Activated B cell treated with CpG ODN at 0.5 μM for 24 hours (primary cell): ENCODE results near the gene MYZAP. TPM values are rescaled to one million over a fixed set of nuclear protein-coding genes. Genes with fewer than 3 reads are reported as not detected.

ENCODE experiments used
- ATAC-seq: fragments of 200-7000 bp; cut with Tn5 transposase; one replicate; pipeline ENCODE4 v1.10.0; 2021; ENCODE audit warnings: low read depth, mild to moderate bottlenecking, moderate library complexity
- CTCF ChIA-PET: fragments of 350-600 bp; sonication (Branson Sonifier 250); formaldehyde crosslinking; loops from one replicate; lab custom pipeline; 2021; ENCODE audit warnings: antibody characterized with exemption; lab: Charles Lee
- POLR2A ChIA-PET: fragments of 350-600 bp; sonication (Branson Sonifier 250); formaldehyde crosslinking; loops from one replicate; lab custom pipeline; 2021; ENCODE audit warnings: antibody characterized with exemption; lab: Charles Lee
- DNase-seq: peaks from one replicate; pipeline ENCODE4 v3.0.0; 2022
- H3K27ac Mint-ChIP-seq: one replicate; pipeline ENCODE4 v1.8.0; 2020; ENCODE audit warnings: mixed read lengths
- H3K27me3 Mint-ChIP-seq: one replicate; pipeline ENCODE4 v1.8.0; 2021; ENCODE audit warnings: mixed read lengths
- H3K36me3 Mint-ChIP-seq: one replicate; pipeline ENCODE4 v1.8.0; 2021; ENCODE audit warnings: low read depth, mixed read lengths
- H3K4me1 Mint-ChIP-seq: one replicate; pipeline ENCODE4 v1.8.0; 2021; ENCODE audit warnings: mixed read lengths
- H3K4me3 Mint-ChIP-seq: one replicate; pipeline ENCODE4 v1.8.0; 2020; ENCODE audit warnings: mild to moderate bottlenecking, mixed read lengths
- H3K9me3 Mint-ChIP-seq: one replicate; pipeline ENCODE4 v1.8.0; 2020; ENCODE audit warnings: mixed read lengths
- intact Hi-C: fragments of 100-400 bp; cut with micrococcal nuclease; formaldehyde crosslinking; loops from one replicate; pipeline ENCODE4 v1.15.1; 2024
- total RNA-seq: library from RNA; stranded (reverse); gene quantifications from 2 replicates; pipeline ENCODE4 v1.2.3, GENCODE V29; 2022
- TF ChIP-seq, protein P1 (sequence below): fragments of 200-600 bp; IDR thresholded peaks from one replicate; pipeline ENCODE4 v1.8.0; 2022; ENCODE audit warnings: antibody characterized with exemption, mild to moderate bottlenecking

The MYZAP gene
- total RNA-seq, 1 donor from 2014 or later: 1.00 TPM

DNA sequence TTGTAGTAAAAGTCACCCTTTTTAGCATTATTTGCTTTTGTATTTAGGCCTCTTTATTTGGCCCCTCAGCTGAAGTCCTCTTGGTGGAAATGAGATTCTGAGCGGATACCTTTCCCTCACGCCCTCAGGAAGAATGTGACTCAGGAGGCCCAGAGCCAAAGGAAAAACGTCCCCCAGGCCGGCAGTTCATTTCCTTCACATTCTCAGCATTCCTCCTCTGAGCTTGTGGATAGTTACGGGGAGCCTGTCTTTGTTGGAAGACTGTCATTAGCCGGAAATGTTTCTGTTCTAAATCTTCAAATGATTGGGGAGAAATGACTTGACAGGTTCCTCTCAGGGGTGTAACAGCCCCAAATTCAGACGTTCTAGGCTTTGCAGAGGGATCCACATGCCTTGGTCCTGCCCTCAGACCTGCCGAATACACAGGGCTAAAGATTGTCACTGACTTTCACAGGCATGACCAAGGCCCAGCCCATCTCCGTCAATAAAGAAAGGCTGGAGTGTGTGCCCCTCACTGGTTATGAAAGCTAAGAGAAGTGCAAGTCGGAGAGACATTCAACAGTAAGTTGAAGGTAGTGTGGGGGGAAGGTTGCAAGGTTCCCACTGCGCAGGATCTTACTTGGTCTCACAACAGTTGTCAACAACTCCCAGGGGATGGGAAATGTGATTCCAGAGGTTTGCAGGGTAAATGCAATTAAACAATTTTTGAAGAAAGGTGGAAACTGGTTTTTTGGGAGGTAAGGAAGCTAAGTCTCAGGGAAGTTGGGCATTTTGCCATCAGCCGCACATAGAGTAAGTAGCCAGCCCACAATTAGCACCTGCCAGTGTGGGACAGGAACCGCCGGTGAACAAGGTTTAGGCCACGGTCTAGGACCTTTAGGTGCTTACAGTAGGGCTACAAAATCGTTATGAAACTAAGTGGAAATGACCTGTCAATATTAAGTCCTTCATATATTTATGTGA lies 39.7 kb upstream of the MYZAP start:
- ChIA-PET POLR2A (no interaction called here), CTCF (interaction anchor here (1.7 kb wide), 1 partner anchor 10 kb away, joined by 6 read pairs; no protein-coding TSS in a partner anchor)
- intact Hi-C loops: no loop called here
- Mint-ChIP-seq H3K4me3 (no peak overlapping the region), H3K27me3 (peaks cover 3% of the 10 kb centered on the region), H3K4me1 (no peaks in the 10 kb centered on the region), H3K9me3 (no peaks in the 10 kb centered on the region), H3K27ac (no peak overlapping the region), H3K36me3 (no peaks in the 10 kb centered on the region)
- ATAC-seq (no peak), DNase-seq (no peak)
- TF ChIP-seq, protein P1, sequence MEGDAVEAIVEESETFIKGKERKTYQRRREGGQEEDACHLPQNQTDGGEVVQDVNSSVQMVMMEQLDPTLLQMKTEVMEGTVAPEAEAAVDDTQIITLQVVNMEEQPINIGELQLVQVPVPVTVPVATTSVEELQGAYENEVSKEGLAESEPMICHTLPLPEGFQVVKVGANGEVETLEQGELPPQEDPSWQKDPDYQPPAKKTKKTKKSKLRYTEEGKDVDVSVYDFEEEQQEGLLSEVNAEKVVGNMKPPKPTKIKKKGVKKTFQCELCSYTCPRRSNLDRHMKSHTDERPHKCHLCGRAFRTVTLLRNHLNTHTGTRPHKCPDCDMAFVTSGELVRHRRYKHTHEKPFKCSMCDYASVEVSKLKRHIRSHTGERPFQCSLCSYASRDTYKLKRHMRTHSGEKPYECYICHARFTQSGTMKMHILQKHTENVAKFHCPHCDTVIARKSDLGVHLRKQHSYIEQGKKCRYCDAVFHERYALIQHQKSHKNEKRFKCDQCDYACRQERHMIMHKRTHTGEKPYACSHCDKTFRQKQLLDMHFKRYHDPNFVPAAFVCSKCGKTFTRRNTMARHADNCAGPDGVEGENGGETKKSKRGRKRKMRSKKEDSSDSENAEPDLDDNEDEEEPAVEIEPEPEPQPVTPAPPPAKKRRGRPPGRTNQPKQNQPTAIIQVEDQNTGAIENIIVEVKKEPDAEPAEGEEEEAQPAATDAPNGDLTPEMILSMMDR: no peak

DNA sequence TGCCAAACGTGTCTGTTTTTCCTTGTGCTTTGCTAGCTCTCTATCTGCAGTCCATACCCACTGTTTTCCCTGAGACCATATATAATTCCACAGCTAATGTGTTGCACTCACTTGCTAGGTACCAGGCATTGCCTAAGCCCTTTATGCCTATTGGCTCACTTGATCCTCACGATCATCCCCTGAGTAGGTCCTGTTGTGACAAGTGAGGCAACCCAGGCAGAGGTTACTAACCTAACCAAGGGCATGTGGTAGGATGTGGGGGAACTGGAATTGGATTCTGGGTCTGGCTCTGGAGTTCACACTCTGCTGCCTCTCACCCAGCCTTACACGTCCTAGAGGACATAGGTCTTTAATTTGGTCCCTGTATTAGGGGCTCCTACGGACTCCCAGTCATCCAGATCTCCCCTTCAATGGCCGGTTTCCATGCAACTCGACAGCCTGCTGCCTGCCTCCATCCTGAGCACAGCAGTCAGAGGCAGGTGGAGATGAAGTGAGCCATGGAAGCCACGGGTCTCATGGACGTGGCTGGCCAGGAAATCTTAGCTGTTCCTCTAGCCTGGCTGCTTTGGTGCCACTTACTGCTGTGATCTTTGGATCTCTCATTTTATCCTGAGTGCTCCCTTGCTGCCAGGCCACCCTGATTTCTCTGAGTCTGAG lies 38.9 kb upstream of the MYZAP start:
- TF ChIP-seq, protein P1: no peak
- peaks cover 4% of the 10 kb centered on the region for H3K27me3 Mint-ChIP-seq
- ChIA-PET CTCF (no interaction called here), POLR2A (no interaction called here)
- intact Hi-C loops: no loop called here
- no peaks in the 10 kb centered on the region for H3K36me3 Mint-ChIP-seq
- no peaks in the 10 kb centered on the region for H3K4me1 Mint-ChIP-seq
- no peaks in the 10 kb centered on the region for H3K9me3 Mint-ChIP-seq
- no peak overlapping the region for H3K4me3 Mint-ChIP-seq
- no peak for ATAC-seq
- H3K27ac Mint-ChIP-seq: no peak overlapping the region
- no peak for DNase-seq

DNA sequence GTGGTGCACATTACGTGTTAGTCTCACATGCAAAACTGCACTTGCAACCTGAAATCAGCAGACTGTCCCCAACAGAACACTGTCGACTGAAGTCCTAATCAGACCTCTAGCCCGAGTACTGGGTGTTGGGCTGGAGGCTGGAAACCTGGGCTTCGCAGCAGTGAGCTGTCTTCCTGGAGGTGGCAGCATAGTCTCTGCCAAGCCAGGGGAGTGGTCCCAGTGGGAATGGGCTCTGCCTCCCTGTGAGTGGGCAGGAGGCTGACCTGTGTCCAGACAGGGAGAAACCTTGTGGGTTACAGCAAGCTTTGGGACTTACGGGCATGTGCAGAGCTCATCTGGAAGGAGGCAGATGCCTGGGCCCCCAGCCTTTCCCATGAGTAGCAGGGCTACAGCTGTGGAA lies 38.2 kb upstream of the MYZAP start:
- TF ChIP-seq, protein P1: no peak
- no peaks in the 10 kb centered on the region for H3K4me1 Mint-ChIP-seq
- no peak for DNase-seq
- intact Hi-C loops: no loop called here
- no peaks in the 10 kb centered on the region for H3K9me3 Mint-ChIP-seq
- no peak overlapping the region for H3K27ac Mint-ChIP-seq
- ChIA-PET CTCF (interaction anchor here (0.6 kb wide), 1 partner anchor 13 kb away, joined by 3 read pairs; no protein-coding TSS in a partner anchor), POLR2A (no interaction called here)
- no peak overlapping the region for H3K4me3 Mint-ChIP-seq
- H3K36me3 Mint-ChIP-seq: no peaks in the 10 kb centered on the region
- H3K27me3 Mint-ChIP-seq: peaks cover 6% of the 10 kb centered on the region
- no peak for ATAC-seq

DNA sequence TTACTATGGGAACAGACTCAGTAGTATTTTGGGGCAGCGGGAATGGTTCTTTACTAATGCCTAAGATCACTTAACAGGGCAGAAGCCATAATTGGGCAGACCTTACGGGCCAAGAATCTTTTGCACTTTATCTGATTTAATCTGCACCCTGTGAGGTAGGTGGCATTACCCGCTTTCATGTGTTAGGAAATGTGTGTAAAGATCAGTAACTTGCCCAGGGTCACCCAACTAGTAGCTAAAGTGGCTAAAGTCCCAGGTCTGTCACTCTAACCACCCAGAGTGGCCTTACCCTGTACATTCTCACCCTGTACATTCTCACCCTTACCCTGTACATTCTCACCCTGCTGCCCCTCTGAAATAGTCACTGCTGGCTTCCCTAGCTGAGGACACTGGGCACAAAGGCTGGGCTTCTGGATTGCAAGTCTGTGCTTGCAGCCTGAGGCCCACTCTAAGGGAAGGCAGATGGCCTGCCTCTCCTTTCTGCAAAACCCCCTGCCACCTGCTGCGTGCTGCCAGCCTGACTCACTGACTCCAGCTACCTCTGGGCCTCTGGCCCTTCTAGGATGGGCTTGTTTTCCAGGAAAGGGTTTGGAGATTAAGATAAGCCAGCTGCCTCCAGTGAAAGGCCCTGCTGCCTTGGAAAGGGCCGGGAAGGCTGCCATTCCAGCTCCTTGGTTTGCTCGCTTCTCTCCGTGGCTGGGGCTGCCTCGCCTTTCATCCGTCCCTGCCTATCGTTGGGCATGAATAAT lies 37.5 kb upstream of the MYZAP start:
- H3K4me3 Mint-ChIP-seq: no peak overlapping the region
- no peak for DNase-seq
- no peak overlapping the region for H3K27ac Mint-ChIP-seq
- no peak for ATAC-seq
- H3K4me1 Mint-ChIP-seq: no peaks in the 10 kb centered on the region
- no peaks in the 10 kb centered on the region for H3K36me3 Mint-ChIP-seq
- CTCF ChIA-PET: interaction anchor here (1.4 kb wide), 1 partner anchor 307 kb away, joined by 4 read pairs; no protein-coding TSS in a partner anchor
- intact Hi-C loops: no loop called here
- H3K9me3 Mint-ChIP-seq: no peaks in the 10 kb centered on the region
- H3K27me3 Mint-ChIP-seq: peaks cover 6% of the 10 kb centered on the region
- POLR2A ChIA-PET: no interaction called here
- TF ChIP-seq, protein P1: no peak
